CD8-positive, alpha-beta memory T cell (primary cell): ENCODE data around the gene RIOX2. TPM values are rescaled to one million over a fixed set of nuclear protein-coding genes. Genes with fewer than 3 reads are reported as not detected.

Source experiments
- CTCF ChIA-PET: fragments of 350-600 bp; sonication (Branson Sonifier 250); formaldehyde crosslinking; loops from one replicate; lab custom pipeline; 2021; ENCODE audit warnings: antibody characterized with exemption; lab: Charles Lee
- POLR2A ChIA-PET: fragments of 350-600 bp; sonication (Branson Sonifier 250); formaldehyde crosslinking; loops from one replicate; lab custom pipeline; 2021; ENCODE audit warnings: antibody characterized with exemption; lab: Charles Lee
- DNase-seq, 5 donors: peaks; one replicate each; pipeline versions ENCODE4 v3.0.0 to v3.0.0-alpha.2; 2020 to 2022; ENCODE audit warnings: mixed read lengths in 1 of 5
- H3K27ac ChIP-seq: one replicate; pipeline ENCODE4 v1.7.0; 2013; ENCODE audit warnings: low read depth, mild to moderate bottlenecking, low read length, moderate library complexity
- H3K27me3 ChIP-seq: 2 replicates; pipeline ENCODE4 v1.7.0; 2013; ENCODE audit warnings: low read length, mild to moderate bottlenecking; ENCODE audit not compliant: insufficient read depth, poor library complexity, severe bottlenecking
- H3K36me3 ChIP-seq: 2 replicates; pipeline ENCODE4 v1.7.0; 2013; ENCODE audit warnings: mild to moderate bottlenecking, low read length, moderate library complexity; ENCODE audit not compliant: insufficient read depth
- H3K4me1 ChIP-seq: 2 replicates; pipeline ENCODE4 v1.7.0; 2013; ENCODE audit warnings: mild to moderate bottlenecking, low read length, moderate library complexity; ENCODE audit not compliant: insufficient read depth
- H3K4me3 ChIP-seq: 2 replicates; pipeline ENCODE4 v1.7.0; 2013; ENCODE audit warnings: mild to moderate bottlenecking, low read length
- H3K9me3 ChIP-seq: 2 replicates; pipeline ENCODE4 v1.7.0; 2013; ENCODE audit warnings: mild to moderate bottlenecking, low read length
- H3K27ac Mint-ChIP-seq, 8 donors: one replicate each; pipeline ENCODE4 v1.8.0; 2020 to 2021; ENCODE audit warnings: mixed read lengths in 8 of 8, mild to moderate bottlenecking in 6 of 8, inconsistent platforms in 3 of 8, moderate library complexity in 3 of 8
- H3K27me3 Mint-ChIP-seq, 2 donors: one replicate each; pipeline ENCODE4 v1.8.0; 2020 to 2021; ENCODE audit warnings: mixed read lengths in 2 of 2, mild to moderate bottlenecking in 1 of 2, moderate library complexity in 1 of 2
- H3K36me3 Mint-ChIP-seq, 3 donors: one replicate each; pipeline ENCODE4 v1.8.0; 2020 to 2021; ENCODE audit warnings: mixed read lengths in 3 of 3, inconsistent platforms in 1 of 3, mild to moderate bottlenecking in 1 of 3
- H3K4me1 Mint-ChIP-seq, 3 donors: one replicate each; pipeline ENCODE4 v1.8.0; 2020 to 2021; ENCODE audit warnings: mixed read lengths in 3 of 3, inconsistent platforms in 1 of 3, mild to moderate bottlenecking in 1 of 3
- H3K4me3 Mint-ChIP-seq, 7 donors: one replicate each; pipeline ENCODE4 v1.8.0; 2020 to 2021; ENCODE audit warnings: mixed read lengths in 7 of 7, mild to moderate bottlenecking in 6 of 7, moderate library complexity in 4 of 7, inconsistent platforms in 2 of 7
- H3K9me3 Mint-ChIP-seq, 5 donors: one replicate each; pipeline ENCODE4 v1.8.0; 2020 to 2022; ENCODE audit warnings: mixed read lengths in 5 of 5, mild to moderate bottlenecking in 3 of 5, moderate library complexity in 2 of 5, inconsistent platforms in 1 of 5
- polyA plus RNA-seq: library from polyadenylated mRNA; unstranded; fragments of 300-500 nt; fragmentation: Illumina TruSeq; gene quantifications from one replicate; pipeline ENCODE4 v1.2.3, GENCODE V29; 2021
- total RNA-seq, 2 experiments: library from RNA; stranded (reverse); gene quantifications; one replicate each; pipeline ENCODE4 v1.2.3, GENCODE V29; 2021

RIOX2 gene
- total and polyA plus RNA-seq, 3 experiments from 2014 or later = 28.8 to 58.3 (median 57.6) TPM

DNA sequence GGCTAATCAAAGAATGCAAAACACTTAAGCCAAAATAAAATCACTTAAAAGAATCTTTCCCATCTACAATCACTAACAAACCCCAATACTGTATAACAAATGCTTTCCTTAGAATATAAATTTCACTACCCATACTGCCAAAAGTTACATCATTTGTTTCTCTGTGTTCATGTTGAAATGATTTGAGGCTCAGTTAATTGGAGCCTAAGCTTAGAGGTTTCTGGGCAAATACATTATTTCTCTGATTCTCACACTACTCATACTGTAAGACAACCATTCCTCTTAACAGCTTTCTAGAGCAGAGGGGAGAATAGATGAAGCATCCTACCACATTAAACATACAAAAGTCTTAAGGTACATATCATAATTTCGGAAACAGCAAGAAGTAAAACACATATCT is 2.1 kb downstream of the RIOX2 start:
- no peaks in the 10 kb centered on the region for H3K9me3 ChIP-seq
- Mint-ChIP-seq H3K27me3 (no peaks in the 10 kb centered on the region), H3K36me3 (peaks cover 4 to 28% (median 7%) of the 10 kb centered on the region in 3 donors), H3K4me1 (peaks cover 54 to 79% (median 66%) of the 10 kb centered on the region in 3 donors), H3K9me3 (no peaks in the 10 kb centered on the region), H3K27ac (peak overlapping the region in 1 of 8 donors; percentile 11), H3K4me3 (peak overlapping the region; percentile 4 to 97 (median 94))
- ChIA-PET CTCF (interaction anchor here (1.3 kb wide), 1 partner anchor 149 kb away, joined by 3 read pairs; the partner anchor contains the start of gene CRYBG3), POLR2A (interaction anchor here (1.4 kb wide), 1 partner anchor 149 kb away, joined by 4 read pairs; the partner anchor contains the start of gene CRYBG3)
- peaks cover 20% of the 10 kb centered on the region for H3K4me1 ChIP-seq
- H3K27ac ChIP-seq = no peak overlapping the region
- no peak overlapping the region for H3K4me3 ChIP-seq
- no peak for DNase-seq
- H3K36me3 ChIP-seq = no peaks in the 10 kb centered on the region
- H3K27me3 ChIP-seq = no peaks in the 10 kb centered on the region

DNA sequence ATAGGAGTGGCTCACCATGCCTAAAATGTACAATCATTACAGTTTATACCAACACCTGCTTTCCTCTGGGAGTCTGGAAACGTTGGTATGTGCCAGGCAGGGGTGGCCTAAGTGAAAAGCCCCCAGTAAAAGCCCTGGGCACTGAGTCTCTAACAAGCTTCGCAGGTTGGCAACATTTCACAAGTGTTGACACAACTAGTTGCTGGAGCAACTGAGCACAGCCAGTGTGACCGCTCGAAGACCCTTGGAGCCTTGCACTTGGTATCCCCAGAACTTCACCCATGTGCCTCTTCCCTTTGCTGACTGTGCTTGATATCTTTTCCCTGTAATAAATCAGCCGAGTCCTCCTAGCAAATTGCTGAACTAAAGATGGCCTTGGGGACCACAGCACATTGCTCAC is 2.7 kb downstream of the RIOX2 start:
- Mint-ChIP-seq H3K4me3 (peak overlapping the region in 2 of 7 donors; percentile 35 to 63), H3K36me3 (peaks cover 7 to 31% (median 11%) of the 10 kb centered on the region in 3 donors), H3K27ac (peak overlapping the region in 1 of 8 donors; percentile 51), H3K9me3 (no peaks in the 10 kb centered on the region), H3K4me1 (peaks cover 56 to 81% (median 72%) of the 10 kb centered on the region in 3 donors), H3K27me3 (no peaks in the 10 kb centered on the region)
- no peaks in the 10 kb centered on the region for H3K9me3 ChIP-seq
- no peaks in the 10 kb centered on the region for H3K36me3 ChIP-seq
- peaks cover 24% of the 10 kb centered on the region for H3K4me1 ChIP-seq
- no peak overlapping the region for H3K4me3 ChIP-seq
- CTCF ChIA-PET = interaction anchor here (1.3 kb wide), 1 partner anchor 148 kb away, joined by 3 read pairs; the partner anchor contains the start of gene CRYBG3
- no peaks in the 10 kb centered on the region for H3K27me3 ChIP-seq
- H3K27ac ChIP-seq = no peak overlapping the region
- no peak for DNase-seq
- POLR2A ChIA-PET = no interaction called here

DNA sequence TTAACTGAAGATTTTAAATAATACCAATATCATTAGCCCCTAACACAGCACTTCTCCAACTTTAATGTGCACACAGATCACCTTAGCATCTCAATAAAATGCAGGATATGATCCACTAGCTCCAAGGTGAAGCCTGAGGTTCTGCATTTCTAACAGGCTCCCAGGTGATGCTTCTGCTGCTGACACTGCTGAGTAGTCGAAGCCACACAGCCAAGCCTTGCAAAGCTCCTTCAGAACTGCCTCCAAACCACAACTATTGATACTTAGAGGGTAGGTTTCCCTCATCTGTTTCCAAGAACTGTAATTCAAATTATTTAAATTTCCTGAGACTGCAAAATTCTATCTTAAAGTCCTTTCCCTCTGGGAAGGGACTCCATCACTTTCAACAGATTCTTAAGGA is 3.9 kb downstream of the RIOX2 start:
- peaks cover 63 to 89% (median 81%) of the 10 kb centered on the region in 3 donors for H3K4me1 Mint-ChIP-seq
- no peaks in the 10 kb centered on the region for H3K36me3 ChIP-seq
- H3K4me1 ChIP-seq = peaks cover 24% of the 10 kb centered on the region
- H3K27ac ChIP-seq = no peak overlapping the region
- peaks cover 7 to 40% (median 16%) of the 10 kb centered on the region in 3 donors for H3K36me3 Mint-ChIP-seq
- DNase-seq = no peak
- H3K27me3 Mint-ChIP-seq = no peaks in the 10 kb centered on the region
- H3K9me3 Mint-ChIP-seq = no peaks in the 10 kb centered on the region
- CTCF ChIA-PET = interaction anchor here (0.9 kb wide), 1 partner anchor 18 kb away, joined by 4 read pairs; no protein-coding TSS in a partner anchor
- no peaks in the 10 kb centered on the region for H3K27me3 ChIP-seq
- no peak overlapping the region for H3K4me3 Mint-ChIP-seq
- H3K4me3 ChIP-seq = no peak overlapping the region
- no peaks in the 10 kb centered on the region for H3K9me3 ChIP-seq
- POLR2A ChIA-PET = no interaction called here
- H3K27ac Mint-ChIP-seq = peak overlapping the region in 1 of 8 donors; percentile 51

DNA sequence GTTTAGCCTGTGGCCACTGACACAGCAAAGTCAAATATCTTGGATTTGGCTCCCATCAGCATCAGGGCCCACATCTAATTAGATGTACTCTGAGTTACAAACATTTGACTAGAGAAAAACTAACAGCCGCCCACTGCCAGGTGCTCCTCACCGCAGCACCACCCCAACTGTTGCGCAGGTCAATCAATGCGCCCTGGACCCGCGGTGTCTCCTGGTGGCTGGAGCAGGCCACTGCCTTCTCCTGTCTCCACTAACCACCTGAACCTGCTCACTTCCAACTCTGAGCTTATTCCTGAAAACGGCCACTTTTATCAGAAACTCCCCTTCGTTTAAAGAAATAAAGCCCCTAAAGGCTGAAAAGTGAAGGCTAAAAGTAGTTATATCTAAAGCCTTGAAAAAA is 4.3 kb downstream of the RIOX2 start:
- ChIA-PET POLR2A (no interaction called here), CTCF (interaction anchor here (0.9 kb wide), 1 partner anchor 17 kb away, joined by 4 read pairs; no protein-coding TSS in a partner anchor)
- H3K36me3 ChIP-seq = no peaks in the 10 kb centered on the region
- H3K27me3 Mint-ChIP-seq = no peaks in the 10 kb centered on the region
- peaks cover 7 to 42% (median 16%) of the 10 kb centered on the region in 3 donors for H3K36me3 Mint-ChIP-seq
- peaks cover 62 to 89% (median 82%) of the 10 kb centered on the region in 3 donors for H3K4me1 Mint-ChIP-seq
- no peak for DNase-seq
- H3K27ac Mint-ChIP-seq = no peak overlapping the region
- no peaks in the 10 kb centered on the region for H3K9me3 Mint-ChIP-seq
- H3K4me3 ChIP-seq = no peak overlapping the region
- no peaks in the 10 kb centered on the region for H3K27me3 ChIP-seq
- no peak overlapping the region for H3K4me3 Mint-ChIP-seq
- H3K4me1 ChIP-seq = peaks cover 22% of the 10 kb centered on the region
- no peaks in the 10 kb centered on the region for H3K9me3 ChIP-seq
- H3K27ac ChIP-seq = no peak overlapping the region

DNA sequence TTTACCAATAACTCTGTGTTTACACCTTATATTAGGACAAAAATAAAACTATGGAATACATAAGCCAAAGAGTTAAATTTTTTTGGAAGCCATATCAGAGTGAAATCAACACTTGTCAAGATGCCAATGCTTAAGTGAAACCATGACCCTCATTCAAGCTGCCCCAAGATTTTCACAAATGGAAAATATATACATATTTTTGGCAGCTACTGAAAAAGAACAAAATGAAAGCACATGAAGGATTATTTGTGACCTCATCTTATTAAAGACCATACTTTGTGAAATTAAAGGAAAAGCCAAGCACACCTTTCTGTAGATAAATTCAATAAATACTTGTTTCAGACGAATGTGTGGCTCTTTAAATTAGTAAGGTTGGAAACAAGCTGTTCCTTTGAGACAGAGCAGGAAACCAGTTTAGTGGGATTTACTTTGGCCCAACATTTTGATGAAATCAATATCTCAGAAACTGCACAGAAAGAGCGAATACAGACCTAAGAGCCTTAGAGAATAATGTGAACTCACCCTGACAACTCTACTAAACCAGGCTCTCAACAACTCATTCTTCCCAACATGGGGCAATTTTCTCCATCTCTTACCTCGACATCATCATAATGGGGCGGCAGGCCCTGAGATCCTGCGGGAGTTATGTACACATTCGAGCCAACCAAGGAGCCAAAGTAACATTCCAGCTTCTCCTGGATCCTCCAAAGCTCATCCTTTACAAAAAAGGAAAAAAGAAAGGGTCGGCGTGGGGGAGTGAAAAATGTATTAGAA is 11.1 kb downstream of the RIOX2 start:
- H3K36me3 Mint-ChIP-seq = peaks cover 7 to 81% (median 25%) of the 10 kb centered on the region in 3 donors
- H3K4me1 Mint-ChIP-seq = peaks cover 28 to 47% (median 46%) of the 10 kb centered on the region in 3 donors
- H3K36me3 ChIP-seq = peaks cover 16% of the 10 kb centered on the region
- no peaks in the 10 kb centered on the region for H3K9me3 ChIP-seq
- DNase-seq = no peak
- no peak overlapping the region for H3K27ac ChIP-seq
- H3K27ac Mint-ChIP-seq = peak overlapping the region in 3 of 8 donors; percentile 15 to 50 (median 31)
- H3K27me3 ChIP-seq = no peaks in the 10 kb centered on the region
- ChIA-PET POLR2A (no interaction called here), CTCF (no interaction called here)
- H3K27me3 Mint-ChIP-seq = no peaks in the 10 kb centered on the region
- no peak overlapping the region for H3K4me3 ChIP-seq
- no peak overlapping the region for H3K4me3 Mint-ChIP-seq
- peaks cover 4% of the 10 kb centered on the region for H3K4me1 ChIP-seq
- H3K9me3 Mint-ChIP-seq = peaks cover 0 to 2% (median 0%) of the 10 kb centered on the region in 5 donors

DNA sequence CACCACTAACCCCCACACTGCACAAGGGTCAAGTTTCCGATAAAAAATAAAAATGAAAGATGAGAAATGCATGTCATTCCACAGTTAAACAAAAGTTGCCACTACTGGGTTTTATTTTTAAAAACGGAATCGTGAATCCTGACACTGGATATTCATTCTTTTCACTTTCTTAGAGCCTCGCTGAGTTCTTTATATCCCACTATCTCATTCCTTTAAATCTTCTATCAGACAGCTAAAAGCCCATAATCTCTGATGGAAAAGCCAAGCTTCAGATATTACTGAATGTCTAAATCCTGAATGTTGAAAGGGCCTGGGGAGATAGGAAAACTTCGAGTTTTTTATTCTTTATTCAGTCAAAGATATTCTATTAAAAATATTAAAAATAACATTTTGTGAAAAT is 11.7 kb downstream of the RIOX2 start:
- ChIA-PET POLR2A (interaction anchor here (0.6 kb wide), 1 partner anchor 12 kb away, joined by 3 read pairs; no protein-coding TSS in a partner anchor), CTCF (no interaction called here)
- H3K4me1 Mint-ChIP-seq = peaks cover 25 to 42% (median 40%) of the 10 kb centered on the region in 3 donors
- H3K9me3 ChIP-seq = no peaks in the 10 kb centered on the region
- H3K27me3 ChIP-seq = no peaks in the 10 kb centered on the region
- H3K36me3 Mint-ChIP-seq = peaks cover 4 to 81% (median 23%) of the 10 kb centered on the region in 3 donors
- H3K4me1 ChIP-seq = peaks cover 4% of the 10 kb centered on the region
- no peak for DNase-seq
- H3K4me3 Mint-ChIP-seq = no peak overlapping the region
- H3K27ac Mint-ChIP-seq = no peak overlapping the region
- no peak overlapping the region for H3K27ac ChIP-seq
- H3K36me3 ChIP-seq = peaks cover 16% of the 10 kb centered on the region
- no peak overlapping the region for H3K4me3 ChIP-seq
- H3K27me3 Mint-ChIP-seq = no peaks in the 10 kb centered on the region
- peaks cover 0 to 2% (median 0%) of the 10 kb centered on the region in 5 donors for H3K9me3 Mint-ChIP-seq

DNA sequence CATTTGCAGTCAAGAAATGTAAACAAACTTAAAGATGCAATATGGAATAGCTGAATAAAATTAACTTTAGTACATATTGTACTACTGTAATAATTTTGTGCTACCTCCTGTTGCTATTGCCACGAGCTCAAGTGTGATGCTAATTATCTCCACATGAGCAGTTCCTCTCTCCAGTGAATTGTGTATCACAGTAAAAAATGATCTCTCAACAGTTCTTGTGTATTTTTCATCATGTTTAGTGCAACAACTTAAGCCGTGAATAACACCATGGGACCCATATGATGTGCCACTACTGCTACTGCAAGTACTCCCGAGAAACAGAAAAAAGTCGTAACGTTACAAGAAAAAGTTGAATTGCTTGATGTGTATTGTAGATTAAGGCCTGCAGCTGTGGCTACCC is 12.4 kb downstream of the RIOX2 start:
- H3K4me3 Mint-ChIP-seq = no peak overlapping the region
- CTCF ChIA-PET = no interaction called here
- no peak for DNase-seq
- no peak overlapping the region for H3K27ac ChIP-seq
- H3K9me3 Mint-ChIP-seq = peaks cover 0 to 2% (median 0%) of the 10 kb centered on the region in 5 donors
- peaks cover 23 to 38% (median 35%) of the 10 kb centered on the region in 3 donors for H3K4me1 Mint-ChIP-seq
- H3K36me3 ChIP-seq = peaks cover 16% of the 10 kb centered on the region
- no peaks in the 10 kb centered on the region for H3K9me3 ChIP-seq
- H3K27ac Mint-ChIP-seq = no peak overlapping the region
- POLR2A ChIA-PET = interaction anchor here (0.6 kb wide), 1 partner anchor 12 kb away, joined by 3 read pairs; no protein-coding TSS in a partner anchor
- no peak overlapping the region for H3K4me3 ChIP-seq
- H3K27me3 Mint-ChIP-seq = no peaks in the 10 kb centered on the region
- peaks cover 2 to 85% (median 25%) of the 10 kb centered on the region in 3 donors for H3K36me3 Mint-ChIP-seq
- H3K27me3 ChIP-seq = no peaks in the 10 kb centered on the region
- peaks cover 3% of the 10 kb centered on the region for H3K4me1 ChIP-seq

DNA sequence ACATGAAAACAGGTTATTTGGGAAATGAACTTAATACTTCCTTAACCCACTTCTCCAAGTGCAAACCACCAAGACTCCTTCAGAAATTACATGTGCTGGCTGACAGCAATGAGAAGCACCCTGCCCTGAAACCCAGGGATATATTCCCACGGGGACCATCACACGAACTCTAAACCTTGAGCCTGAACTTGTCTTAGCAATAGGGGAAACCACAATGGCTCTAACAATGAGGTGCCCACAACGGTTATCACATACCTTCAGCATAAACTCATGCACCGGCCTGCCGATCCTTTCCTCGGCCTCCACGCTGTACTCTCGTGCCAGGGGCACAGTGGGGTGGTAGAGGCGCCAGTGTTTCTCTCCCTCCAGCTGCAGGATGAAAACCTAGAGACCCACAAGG is 13.4 kb downstream of the RIOX2 start:
- peaks cover 17 to 30% (median 28%) of the 10 kb centered on the region in 3 donors for H3K4me1 Mint-ChIP-seq
- no peaks in the 10 kb centered on the region for H3K4me1 ChIP-seq
- peaks cover 0 to 87% (median 21%) of the 10 kb centered on the region in 3 donors for H3K36me3 Mint-ChIP-seq
- ChIA-PET CTCF (interaction anchor here (1.0 kb wide), 1 partner anchor 12 kb away, joined by 3 read pairs; no protein-coding TSS in a partner anchor), POLR2A (no interaction called here)
- H3K4me3 Mint-ChIP-seq = no peak overlapping the region
- no peak for DNase-seq
- H3K36me3 ChIP-seq = peaks cover 23% of the 10 kb centered on the region
- no peaks in the 10 kb centered on the region for H3K27me3 ChIP-seq
- H3K27ac Mint-ChIP-seq = peak overlapping the region in 1 of 8 donors; percentile 32
- H3K27ac ChIP-seq = no peak overlapping the region
- H3K27me3 Mint-ChIP-seq = no peaks in the 10 kb centered on the region
- H3K9me3 ChIP-seq = no peaks in the 10 kb centered on the region
- H3K4me3 ChIP-seq = no peak overlapping the region
- H3K9me3 Mint-ChIP-seq = peaks cover 0 to 2% (median 0%) of the 10 kb centered on the region in 5 donors
